HG02588 (cell line): ENCODE results near the gene SLC3A2.

ENCODE experiments used
- ATAC-seq: cut with Tn5 transposase; IDR thresholded peaks from one replicate; pipeline ENCODE4 v1.9.1; 2021; ENCODE audit warnings: mild to moderate bottlenecking, moderate library complexity; ENCODE audit not compliant: unreplicated experiment

The SLC3A2 gene

GRCh38 chr11:62909107-62909894 lies 28.6 kb downstream of the SLC3A2 start:
- no peak for ATAC-seq

GRCh38 chr11:62910141-62910882 lies 29.6 kb downstream of the SLC3A2 start:
- ATAC-seq = no peak

- ATAC-seq = no peak
Measured at GRCh38 chr11:62911137-62912130, 30.7 kb downstream of the SLC3A2 start.

GRCh38 chr11:62912268-62912667 lies 31.6 kb downstream of the SLC3A2 start:
- ATAC-seq = no peak

- ATAC-seq = no peak
Measured at GRCh38 chr11:62914416-62914815, 33.7 kb downstream of the SLC3A2 start.

- ATAC-seq = no peak
Measured at GRCh38 chr11:62917906-62918502, 37.3 kb downstream of the SLC3A2 start.

GRCh38 chr11:62918531-62918930 lies 37.8 kb downstream of the SLC3A2 start:
- no peak for ATAC-seq

GRCh38 chr11:62919476-62919875 lies 38.8 kb downstream of the SLC3A2 start:
- ATAC-seq = no peak

- ATAC-seq = no peak
Measured at GRCh38 chr11:62919898-62920640, 39.4 kb downstream of the SLC3A2 start.

GRCh38 chr11:62921201-62921572 lies 40.5 kb downstream of the SLC3A2 start, which contains the start of gene CHRM1:
TSS of gene CHRM1 (minus strand) at chr11:62921363. CDS start at chr11:62911100, 10,263 bp downstream.
- no peak for ATAC-seq

GRCh38 chr11:62921573-62922188 lies 41.0 kb downstream of the SLC3A2 start:
- no peak for ATAC-seq

- ATAC-seq = no peak
Measured at GRCh38 chr11:62922189-62922589, 41.5 kb downstream of the SLC3A2 start.

- no peak for ATAC-seq
Measured at GRCh38 chr11:62922653-62923431, 42.1 kb downstream of the SLC3A2 start.

- ATAC-seq = no peak
Measured at GRCh38 chr11:62923601-62924411, 43.1 kb downstream of the SLC3A2 start.

GRCh38 chr11:62925308-62925707 lies 44.6 kb downstream of the SLC3A2 start:
- no peak for ATAC-seq

- no peak for ATAC-seq
Measured at GRCh38 chr11:62925745-62926679, 45.3 kb downstream of the SLC3A2 start.
